GM12891 (cell line): Measurements from ENCODE around the gene SYMPK.

ENCODE experiments used
- PAX5 ChIP-seq: IDR thresholded peaks from 2 replicates; pipeline ENCODE4 v1.6.1; 2011; ENCODE audit warnings: low read length, moderate library complexity, mild to moderate bottlenecking; ENCODE audit not compliant: insufficient read depth, severe bottlenecking
- POLR2A ChIP-seq: IDR thresholded peaks from 2 replicates; pipeline ENCODE4 v1.6.1; 2011; ENCODE audit warnings: low read depth, low read length, control low read depth
- POLR2AphosphoS5 ChIP-seq: IDR thresholded peaks from 2 replicates; pipeline ENCODE4 v1.6.1; 2011; ENCODE audit warnings: low read depth, low read length, control low read depth
- SPI1 ChIP-seq: IDR thresholded peaks from 2 replicates; pipeline ENCODE4 v1.6.1; 2011; ENCODE audit warnings: low read depth, low read length, control low read depth
- TAF1 ChIP-seq: IDR thresholded peaks from 2 replicates; pipeline ENCODE4 v1.6.1; 2011; ENCODE audit warnings: low read depth, low read length, control low read depth

DNA sequence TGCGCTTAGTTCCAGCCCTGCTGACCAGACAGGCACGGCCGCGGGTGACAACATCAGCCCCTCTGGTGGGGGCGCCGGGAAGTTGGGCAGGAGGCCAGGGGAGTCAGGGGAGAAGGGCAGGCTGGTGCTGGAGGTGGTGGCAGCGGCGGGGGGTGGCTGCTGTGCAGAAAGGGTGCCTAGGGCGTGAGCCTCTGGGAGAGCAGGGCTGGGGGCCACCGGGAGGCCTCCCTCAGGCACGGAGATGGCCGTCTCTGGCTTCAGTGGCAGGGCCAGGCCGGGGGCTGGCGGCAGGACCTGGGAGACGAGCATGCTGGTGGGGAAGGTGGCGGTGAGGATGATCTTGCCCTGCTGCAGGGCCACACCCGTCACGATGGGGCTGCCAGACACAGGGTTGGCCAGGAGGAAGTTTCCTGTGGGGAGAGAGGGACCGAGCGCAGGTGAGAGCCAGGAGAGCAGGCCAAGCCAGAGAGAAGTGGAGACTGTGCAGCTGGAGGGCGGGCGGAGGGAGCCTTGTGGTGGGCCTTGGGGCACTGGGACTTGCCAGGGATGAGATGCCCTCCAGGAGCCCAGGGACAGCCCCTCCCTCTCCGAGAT is 97.1 kb downstream of the SYMPK start:
- TF ChIP-seq POLR2A (no peak), SPI1 (no peak), POLR2AphosphoS5 (no peak), TAF1 (no peak), PAX5 (no peak)
